H9 (cell line): ENCODE data around the gene GTF2B. TPM values are rescaled to one million over a fixed set of nuclear protein-coding genes. Genes with fewer than 3 reads are reported as not detected.

Experiments
- DNase-seq: peaks from one replicate; pipeline ENCODE4 v3.0.0-alpha.2; 2017
- H2AFZ ChIP-seq: one replicate; pipeline ENCODE4 v1.6.1; 2013; ENCODE audit warnings: mild to moderate bottlenecking, low read length, control low read depth, moderate library complexity
- H2AK5ac ChIP-seq: 2 replicates; pipeline ENCODE4 v1.6.1; 2013; ENCODE audit warnings: low read length, control low read depth, mixed read lengths; ENCODE audit not compliant: insufficient read length
- H2BK120ac ChIP-seq: one replicate; pipeline ENCODE4 v1.6.1; 2013; ENCODE audit warnings: low read depth, mild to moderate bottlenecking, low read length, control low read depth, inconsistent platforms; ENCODE audit not compliant: poor library complexity, severe bottlenecking
- H2BK12ac ChIP-seq: 2 replicates; pipeline ENCODE4 v1.6.1; 2013; ENCODE audit warnings: low read length, control low read depth, mixed read lengths, low read depth; ENCODE audit not compliant: insufficient read length
- H2BK15ac ChIP-seq: 2 replicates; pipeline ENCODE4 v1.6.1; 2013; ENCODE audit warnings: low read depth, low read length, control low read depth
- H2BK20ac ChIP-seq: one replicate; pipeline ENCODE4 v1.6.1; 2013; ENCODE audit warnings: low read depth, mild to moderate bottlenecking, low read length, control low read depth, inconsistent platforms; ENCODE audit not compliant: poor library complexity, severe bottlenecking
- H2BK5ac ChIP-seq: 2 replicates; pipeline ENCODE4 v1.6.1; 2013; ENCODE audit warnings: low read length, control low read depth, mixed read lengths; ENCODE audit not compliant: insufficient read length
- H3K14ac ChIP-seq: 2 replicates; pipeline ENCODE4 v1.6.1; 2013; ENCODE audit warnings: low read length, control low read depth; ENCODE audit not compliant: insufficient read depth
- H3K18ac ChIP-seq: 2 replicates; pipeline ENCODE4 v1.6.1; 2013; ENCODE audit warnings: low read depth, mild to moderate bottlenecking, mixed read lengths, low read length, control low read depth; ENCODE audit not compliant: insufficient read length
- H3K23ac ChIP-seq: 2 replicates; pipeline ENCODE4 v1.6.1; 2013; ENCODE audit warnings: low read length, control low read depth, mixed read lengths, low read depth; ENCODE audit not compliant: insufficient read length
- H3K23me2 ChIP-seq: 2 replicates; pipeline ENCODE4 v1.6.1; 2013; ENCODE audit warnings: low read depth, mild to moderate bottlenecking, mixed read lengths, low read length, control low read depth; ENCODE audit not compliant: insufficient read length, poor library complexity, severe bottlenecking
- H3K27ac ChIP-seq: 2 replicates; pipeline ENCODE4 v1.5.1; 2013; ENCODE audit warnings: low read length, control low read depth, mixed read lengths, low read depth; ENCODE audit not compliant: insufficient read length
- H3K27me3 ChIP-seq: 2 replicates; pipeline ENCODE4 v1.6.1; 2013; ENCODE audit warnings: low read length, control low read depth, inconsistent platforms; ENCODE audit not compliant: insufficient read depth
- H3K4ac ChIP-seq: 2 replicates; pipeline ENCODE4 v1.6.1; 2013; ENCODE audit warnings: low read depth, mild to moderate bottlenecking, control low read depth, inconsistent platforms, low read length, moderate library complexity
- H3K4me1 ChIP-seq: 2 replicates; pipeline ENCODE4 v1.6.1; 2013; ENCODE audit warnings: low read length, control low read depth, inconsistent platforms; ENCODE audit not compliant: insufficient read depth
- H3K4me2 ChIP-seq: 2 replicates; pipeline ENCODE4 v1.6.1; 2013; ENCODE audit warnings: low read length, control low read depth, mixed read lengths; ENCODE audit not compliant: insufficient read length, insufficient read depth
- H3K56ac ChIP-seq: 2 replicates; pipeline ENCODE4 v1.6.1; 2013; ENCODE audit warnings: low read depth, mild to moderate bottlenecking, mixed read lengths, low read length, control low read depth; ENCODE audit not compliant: insufficient read length
- H3K79me1 ChIP-seq: 2 replicates; pipeline ENCODE4 v1.6.1; 2013; ENCODE audit warnings: low read depth, mild to moderate bottlenecking, moderate library complexity, low read length, control low read depth, inconsistent platforms; ENCODE audit not compliant: insufficient read depth, poor library complexity, severe bottlenecking
- H3K79me2 ChIP-seq: 2 replicates; pipeline ENCODE4 v1.6.1; 2013; ENCODE audit warnings: low read length, control low read depth, inconsistent platforms; ENCODE audit not compliant: insufficient read depth
- H3K9ac ChIP-seq: 2 replicates; pipeline ENCODE4 v1.6.1; 2013; ENCODE audit warnings: low read length, control low read depth, mixed read lengths; ENCODE audit not compliant: insufficient read length; ENCODE audit errors: extremely low read depth
- H3K9me3 ChIP-seq: one replicate; pipeline ENCODE4 v1.6.1; 2013; ENCODE audit warnings: low read depth, low read length, inconsistent platforms; ENCODE audit not compliant: control insufficient read depth
- H3T11ph ChIP-seq: one replicate; pipeline ENCODE4 v1.6.1; 2013; ENCODE audit warnings: mild to moderate bottlenecking, low read length, control low read depth, inconsistent platforms
- H4K20me1 ChIP-seq: one replicate; pipeline ENCODE4 v1.6.1; 2013; ENCODE audit not compliant: control insufficient read depth, insufficient read length, insufficient read depth
- H4K5ac ChIP-seq: 2 replicates; pipeline ENCODE4 v1.6.1; 2013; ENCODE audit warnings: low read depth, mild to moderate bottlenecking, mixed read lengths, low read length, control low read depth; ENCODE audit not compliant: insufficient read length
- H4K8ac ChIP-seq: replicated peaks from 2 replicates; pipeline ENCODE4 v1.6.1; 2013; ENCODE audit warnings: low read length, control low read depth, mixed read lengths, low read depth; ENCODE audit not compliant: insufficient read length
- H4K91ac ChIP-seq: 2 replicates; pipeline ENCODE4 v1.6.1; 2013; ENCODE audit warnings: low read depth, mild to moderate bottlenecking, moderate library complexity, mixed read lengths, low read length, control low read depth; ENCODE audit not compliant: insufficient read length
- H3K27ac Mint-ChIP-seq, 3 experiments: 2 replicates in 2 of 3; 3 replicates in 1 of 3; pipeline ENCODE4 v1.8.0; 2020 to 2021; ENCODE audit warnings: mixed read lengths in 3 of 3, mild to moderate bottlenecking in 1 of 3, moderate library complexity in 1 of 3
- H3K27me3 Mint-ChIP-seq: 2 replicates; pipeline ENCODE4 v1.8.0; 2021; ENCODE audit warnings: low read depth, mild to moderate bottlenecking, moderate library complexity, mixed read lengths
- H3K36me3 Mint-ChIP-seq, 3 experiments: 2 replicates in 2 of 3; 3 replicates in 1 of 3; pipeline ENCODE4 v1.8.0; 2020 to 2021; ENCODE audit warnings: low read depth in 3 of 3, mixed read lengths in 3 of 3; ENCODE audit not compliant: insufficient read depth in 1 of 3
- H3K4me1 Mint-ChIP-seq, 2 experiments: 2 replicates each; pipeline ENCODE4 v1.8.0; 2020; ENCODE audit warnings: mixed read lengths in 2 of 2
- H3K4me3 Mint-ChIP-seq, 2 experiments: 2 replicates in 1 of 2; 3 replicates in 1 of 2; pipeline ENCODE4 v1.8.0; 2020 to 2021; ENCODE audit warnings: mild to moderate bottlenecking in 2 of 2, mixed read lengths in 2 of 2, moderate library complexity in 1 of 2
- H3K9me3 Mint-ChIP-seq, 2 experiments: 2 replicates in 1 of 2; 3 replicates in 1 of 2; pipeline ENCODE4 v1.8.0; 2020; ENCODE audit warnings: mild to moderate bottlenecking in 2 of 2, mixed read lengths in 2 of 2, moderate library complexity in 1 of 2
- WGBS: extraction: QIAGEN DNeasy Blood & Tissue Kit; methylation state at CpG from one replicate; pipeline ENCODE4 v1.1.7; 2013; ENCODE audit warnings: missing lambda C conversion rate, low lambda C conversion rate, mixed read lengths; ENCODE audit not compliant: insufficient read length; ENCODE audit errors: extremely low coverage; 5-methylcytosine and 5-hydroxymethylcytosine counted together
- total RNA-seq: library from RNA; stranded (reverse); gene quantifications from 2 replicates; pipeline ENCODE4 v1.2.1, GENCODE V29; 2021
- TF ChIP-seq, protein P1 (sequence below): fragments of 200-600 bp; sonication (generic); conservative IDR thresholded peaks from 3 replicates; pipeline ENCODE4 v1.8.0; 2021; ENCODE audit warnings: antibody characterized with exemption, mild to moderate bottlenecking

Gene GTF2B
- total RNA-seq, 1 experiment from 2014 or later: 23.2 TPM

DNA sequence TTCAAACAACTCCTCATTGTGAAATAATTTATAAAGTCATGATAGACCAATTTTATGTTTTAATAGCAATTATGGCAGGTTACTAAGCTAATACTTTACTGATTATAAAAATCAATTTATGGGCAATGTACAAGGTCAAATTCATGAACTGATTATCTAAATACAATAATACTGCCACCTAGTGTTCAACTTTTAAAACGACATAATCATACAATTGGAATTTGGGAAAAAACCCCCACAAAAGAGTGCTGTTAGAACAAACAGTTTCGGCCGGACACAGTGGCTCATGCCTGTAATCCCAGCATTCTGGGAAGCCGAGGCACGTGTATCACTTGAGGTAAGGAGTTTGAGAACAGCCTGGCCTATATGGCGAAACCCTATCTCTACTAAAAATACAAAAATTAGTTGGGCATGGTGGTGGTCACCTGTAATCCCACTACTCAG is 14.0 kb downstream of the GTF2B start:
- H2AFZ ChIP-seq: no peak overlapping the region
- no peak overlapping the region for H3T11ph ChIP-seq
- H3K4me3 Mint-ChIP-seq: no peak overlapping the region
- H4K5ac ChIP-seq: no peak overlapping the region
- no peak for DNase-seq
- no peak overlapping the region for H2AK5ac ChIP-seq
- no peaks in the 10 kb centered on the region for H4K20me1 ChIP-seq
- H4K8ac ChIP-seq: no peak overlapping the region
- H3K56ac ChIP-seq: no peak overlapping the region
- no peak overlapping the region for H3K18ac ChIP-seq
- H3K27me3 ChIP-seq: no peaks in the 10 kb centered on the region
- no peak overlapping the region for H2BK12ac ChIP-seq
- H3K4me1 Mint-ChIP-seq: no peaks in the 10 kb centered on the region
- no peak overlapping the region for H3K9ac ChIP-seq
- no CpG with 5 or more reads among the region's 6 CpGs for WGBS
- H3K9me3 ChIP-seq: no peaks in the 10 kb centered on the region
- no peak overlapping the region for H2BK20ac ChIP-seq
- no peaks in the 10 kb centered on the region for H3K4me1 ChIP-seq
- no peak overlapping the region for H3K14ac ChIP-seq
- no peak overlapping the region for H2BK120ac ChIP-seq
- no peaks in the 10 kb centered on the region; a peak in 2 of 7 replicates for H3K36me3 Mint-ChIP-seq
- H2BK5ac ChIP-seq: no peak overlapping the region
- H3K27ac ChIP-seq: no peak overlapping the region
- no peaks in the 10 kb centered on the region for H3K79me2 ChIP-seq
- H4K91ac ChIP-seq: no peak overlapping the region
- H3K4me2 ChIP-seq: no peak overlapping the region
- H3K9me3 Mint-ChIP-seq: no peaks in the 10 kb centered on the region
- peak overlapping the region; percentile 8 to 84 (median 80); a peak in 4 of 7 replicates for H3K27ac Mint-ChIP-seq
- no peaks in the 10 kb centered on the region for H3K27me3 Mint-ChIP-seq
- no peaks in the 10 kb centered on the region for H3K23me2 ChIP-seq
- TF ChIP-seq, protein P1, sequence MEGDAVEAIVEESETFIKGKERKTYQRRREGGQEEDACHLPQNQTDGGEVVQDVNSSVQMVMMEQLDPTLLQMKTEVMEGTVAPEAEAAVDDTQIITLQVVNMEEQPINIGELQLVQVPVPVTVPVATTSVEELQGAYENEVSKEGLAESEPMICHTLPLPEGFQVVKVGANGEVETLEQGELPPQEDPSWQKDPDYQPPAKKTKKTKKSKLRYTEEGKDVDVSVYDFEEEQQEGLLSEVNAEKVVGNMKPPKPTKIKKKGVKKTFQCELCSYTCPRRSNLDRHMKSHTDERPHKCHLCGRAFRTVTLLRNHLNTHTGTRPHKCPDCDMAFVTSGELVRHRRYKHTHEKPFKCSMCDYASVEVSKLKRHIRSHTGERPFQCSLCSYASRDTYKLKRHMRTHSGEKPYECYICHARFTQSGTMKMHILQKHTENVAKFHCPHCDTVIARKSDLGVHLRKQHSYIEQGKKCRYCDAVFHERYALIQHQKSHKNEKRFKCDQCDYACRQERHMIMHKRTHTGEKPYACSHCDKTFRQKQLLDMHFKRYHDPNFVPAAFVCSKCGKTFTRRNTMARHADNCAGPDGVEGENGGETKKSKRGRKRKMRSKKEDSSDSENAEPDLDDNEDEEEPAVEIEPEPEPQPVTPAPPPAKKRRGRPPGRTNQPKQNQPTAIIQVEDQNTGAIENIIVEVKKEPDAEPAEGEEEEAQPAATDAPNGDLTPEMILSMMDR: peak; percentile 75
- H2BK15ac ChIP-seq: no peak overlapping the region
- H3K79me1 ChIP-seq: no peaks in the 10 kb centered on the region
- H3K4ac ChIP-seq: no peak overlapping the region
- no peak overlapping the region for H3K23ac ChIP-seq
